ENCODE data around the gene RAPGEF4.
"Not testable (repeated sequence)": the region's sequence is repeated elsewhere in the genome, so short reads cannot be mapped to it uniquely, and the experiment has no call there.

The RAPGEF4 gene

GRCh38 chr2:172745636-172746035 lies 10.0 kb downstream of the RAPGEF4 start:
- Histone ChIP-seq H3K36me3 (ENCODE audit: control insufficient read depth, insufficient read depth, low read length) (no peaks in the 10 kb centered on the region), H3K9me3 (ENCODE audit: control insufficient read depth, low read length) (no peaks in the 10 kb centered on the region), H3K4me1 (ENCODE audit: control insufficient read depth, insufficient read depth, low read length, poor library complexity, severe bottlenecking) (no peaks in the 10 kb centered on the region), H3K27me3 (replicated peaks; ENCODE audit: control insufficient read depth, insufficient read depth, low read length, poor library complexity, severe bottlenecking) (no peaks in the 10 kb centered on the region), H3K27ac (ENCODE audit: insufficient read depth, low read length, poor library complexity, severe bottlenecking) (no peak overlapping the region), H3K4me3 (ENCODE audit: insufficient read depth, low read depth, low read length, poor library complexity, severe bottlenecking) (no peak overlapping the region)
- no peak for DNase-seq

GRCh38 chr2:172748543-172748942 lies 12.9 kb downstream of the RAPGEF4 start:
- not testable (repeated sequence) for DNase-seq; H3K4me1 ChIP-seq (ENCODE audit: control insufficient read depth, insufficient read depth, low read length, poor library complexity, severe bottlenecking); H3K27ac ChIP-seq (ENCODE audit: insufficient read depth, low read length, poor library complexity, severe bottlenecking); H3K4me3 ChIP-seq (ENCODE audit: insufficient read depth, low read depth, low read length, poor library complexity, severe bottlenecking); H3K9me3 ChIP-seq (ENCODE audit: control insufficient read depth, low read length); H3K36me3 ChIP-seq (ENCODE audit: control insufficient read depth, insufficient read depth, low read length); H3K27me3 ChIP-seq (replicated peaks; ENCODE audit: control insufficient read depth, insufficient read depth, low read length, poor library complexity, severe bottlenecking)

DNA sequence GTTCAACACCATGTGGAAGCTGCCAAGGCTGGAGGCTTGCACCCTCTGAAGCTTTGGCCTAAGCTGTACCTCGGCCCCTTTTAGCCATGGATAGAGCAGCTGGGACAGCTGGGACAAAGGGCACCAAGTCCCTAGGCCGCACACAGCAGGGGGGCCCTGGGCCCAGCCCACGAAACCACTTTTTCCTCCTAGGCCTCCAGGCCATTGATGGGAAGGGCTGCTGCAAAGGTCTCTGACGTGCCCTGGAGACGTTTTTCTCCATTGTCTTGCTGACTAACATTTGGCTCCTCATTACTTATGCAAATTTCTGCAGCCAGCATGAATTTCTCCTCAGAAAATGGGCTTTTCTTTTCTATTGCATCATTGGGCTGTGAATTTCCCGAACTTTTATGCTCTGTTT lies 13.7 kb downstream of the RAPGEF4 start:
- Histone ChIP-seq H3K36me3 (ENCODE audit: control insufficient read depth, insufficient read depth, low read length) (no peaks in the 10 kb centered on the region), H3K9me3 (ENCODE audit: control insufficient read depth, low read length) (no peaks in the 10 kb centered on the region), H3K4me3 (ENCODE audit: insufficient read depth, low read depth, low read length, poor library complexity, severe bottlenecking) (no peak overlapping the region), H3K4me1 (ENCODE audit: control insufficient read depth, insufficient read depth, low read length, poor library complexity, severe bottlenecking) (no peaks in the 10 kb centered on the region), H3K27me3 (replicated peaks; ENCODE audit: control insufficient read depth, insufficient read depth, low read length, poor library complexity, severe bottlenecking) (no peaks in the 10 kb centered on the region), H3K27ac (ENCODE audit: insufficient read depth, low read length, poor library complexity, severe bottlenecking) (no peak overlapping the region)
- DNase-seq: no peak

DNA sequence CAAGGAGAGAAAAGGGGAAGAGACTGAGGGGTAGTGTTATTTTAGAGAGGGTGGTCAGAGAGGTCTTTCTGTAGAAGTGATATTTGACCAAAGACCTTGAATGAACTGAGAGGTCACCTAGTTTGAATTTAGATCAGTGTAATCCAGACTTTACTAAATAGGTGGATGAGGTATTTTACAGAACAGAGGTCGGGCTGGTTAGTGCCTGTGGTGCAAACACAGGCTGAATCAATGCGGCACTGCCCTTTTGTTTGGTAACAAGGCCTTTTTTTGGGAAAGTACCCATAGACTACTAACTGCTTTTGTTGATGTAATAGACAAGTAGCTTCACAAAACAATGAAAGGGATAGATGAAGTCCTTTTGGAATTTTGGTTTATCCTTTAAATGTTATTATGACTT lies 15.9 kb downstream of the RAPGEF4 start:
- no peak for DNase-seq
- no peaks in the 10 kb centered on the region for H3K9me3 ChIP-seq (ENCODE audit: control insufficient read depth, low read length)

DNA sequence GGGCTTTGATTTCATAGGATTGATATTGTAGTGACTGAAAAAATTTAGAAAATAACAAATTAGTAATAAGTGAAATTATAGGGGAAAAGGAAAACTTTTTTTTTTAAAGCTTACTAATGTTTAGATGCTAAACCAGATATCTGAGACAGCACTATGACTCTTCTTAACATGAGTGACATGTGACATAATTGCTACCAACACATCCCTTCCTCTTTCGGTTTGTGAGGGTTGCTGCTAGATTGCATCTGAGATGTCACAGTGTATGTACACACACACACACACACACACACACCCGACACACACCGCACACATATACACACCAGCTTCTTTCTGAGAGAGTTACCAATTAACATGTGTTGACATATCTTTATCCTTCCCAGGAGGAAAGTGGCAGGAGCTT lies 18.0 kb downstream of the RAPGEF4 start:
- H3K27me3 ChIP-seq (replicated peaks; ENCODE audit: control insufficient read depth, insufficient read depth, low read length, poor library complexity, severe bottlenecking): no peaks in the 10 kb centered on the region
- no peaks in the 10 kb centered on the region for H3K9me3 ChIP-seq (ENCODE audit: control insufficient read depth, low read length)
- H3K4me3 ChIP-seq (ENCODE audit: insufficient read depth, low read depth, low read length, poor library complexity, severe bottlenecking): no peak overlapping the region
- no peak overlapping the region for H3K27ac ChIP-seq (ENCODE audit: insufficient read depth, low read length, poor library complexity, severe bottlenecking)
- no peak for DNase-seq
- H3K36me3 ChIP-seq (ENCODE audit: control insufficient read depth, insufficient read depth, low read length): no peaks in the 10 kb centered on the region
- no peaks in the 10 kb centered on the region for H3K4me1 ChIP-seq (ENCODE audit: control insufficient read depth, insufficient read depth, low read length, poor library complexity, severe bottlenecking)

More for the DNA sequence above, 15.9 kb downstream of the RAPGEF4 start:
- Histone ChIP-seq H3K27ac (ENCODE audit: insufficient read depth, low read length, poor library complexity, severe bottlenecking) (no peak overlapping the region), H3K4me1 (ENCODE audit: control insufficient read depth, insufficient read depth, low read length, poor library complexity, severe bottlenecking) (no peaks in the 10 kb centered on the region), H3K36me3 (ENCODE audit: control insufficient read depth, insufficient read depth, low read length) (no peaks in the 10 kb centered on the region), H3K27me3 (replicated peaks; ENCODE audit: control insufficient read depth, insufficient read depth, low read length, poor library complexity, severe bottlenecking) (no peaks in the 10 kb centered on the region), H3K4me3 (ENCODE audit: insufficient read depth, low read depth, low read length, poor library complexity, severe bottlenecking) (no peak overlapping the region)

DNA sequence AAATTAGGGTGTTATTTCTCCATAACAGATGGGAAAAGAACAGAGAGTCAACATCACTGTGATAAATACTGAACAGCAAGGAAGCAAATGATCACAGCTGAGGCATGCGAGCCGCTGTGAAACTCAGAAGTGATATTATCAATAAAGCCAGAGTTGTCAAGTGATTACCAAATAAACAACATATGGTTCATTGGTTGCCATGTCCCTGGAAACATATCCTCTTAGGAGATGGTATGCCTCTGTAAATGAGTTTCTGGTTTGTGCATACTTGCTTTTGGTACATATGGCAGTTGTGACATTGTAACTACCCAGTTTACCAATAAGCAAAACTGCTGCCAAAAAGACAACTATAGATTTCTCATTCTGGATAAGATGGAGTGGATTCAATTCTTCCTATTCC lies 23.8 kb downstream of the RAPGEF4 start:
- Histone ChIP-seq H3K36me3 (ENCODE audit: control insufficient read depth, insufficient read depth, low read length) (no peaks in the 10 kb centered on the region), H3K27me3 (replicated peaks; ENCODE audit: control insufficient read depth, insufficient read depth, low read length, poor library complexity, severe bottlenecking) (no peaks in the 10 kb centered on the region), H3K9me3 (ENCODE audit: control insufficient read depth, low read length) (no peaks in the 10 kb centered on the region), H3K27ac (ENCODE audit: insufficient read depth, low read length, poor library complexity, severe bottlenecking) (no peak overlapping the region), H3K4me3 (ENCODE audit: insufficient read depth, low read depth, low read length, poor library complexity, severe bottlenecking) (no peak overlapping the region), H3K4me1 (ENCODE audit: control insufficient read depth, insufficient read depth, low read length, poor library complexity, severe bottlenecking) (no peaks in the 10 kb centered on the region)
- no peak for DNase-seq

DNA sequence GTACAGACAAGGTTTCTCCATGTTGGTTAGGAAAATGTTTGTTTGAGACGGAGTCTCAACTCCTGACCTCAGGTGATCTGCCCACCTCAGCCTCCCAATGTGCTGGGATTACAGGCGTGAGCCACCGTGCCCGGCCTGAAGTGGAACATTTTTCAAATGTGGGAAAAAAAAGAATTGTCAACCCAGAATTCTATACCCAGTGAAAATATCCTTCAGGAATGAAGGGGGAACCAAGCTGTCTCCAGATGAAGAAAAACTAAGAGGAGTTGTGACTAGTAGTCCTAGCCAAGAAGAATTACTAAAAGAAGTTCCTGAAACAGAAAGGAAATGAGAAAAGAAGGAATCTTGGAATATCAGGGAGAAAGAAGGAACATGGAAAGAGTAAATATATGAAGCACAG lies 25.7 kb downstream of the RAPGEF4 start:
- H3K4me1 ChIP-seq (ENCODE audit: control insufficient read depth, insufficient read depth, low read length, poor library complexity, severe bottlenecking): no peaks in the 10 kb centered on the region
- no peaks in the 10 kb centered on the region for H3K9me3 ChIP-seq (ENCODE audit: control insufficient read depth, low read length)
- H3K27ac ChIP-seq (ENCODE audit: insufficient read depth, low read length, poor library complexity, severe bottlenecking): no peak overlapping the region
- no peaks in the 10 kb centered on the region for H3K36me3 ChIP-seq (ENCODE audit: control insufficient read depth, insufficient read depth, low read length)
- no peak overlapping the region for H3K4me3 ChIP-seq (ENCODE audit: insufficient read depth, low read depth, low read length, poor library complexity, severe bottlenecking)
- H3K27me3 ChIP-seq (replicated peaks; ENCODE audit: control insufficient read depth, insufficient read depth, low read length, poor library complexity, severe bottlenecking): no peaks in the 10 kb centered on the region
- DNase-seq: no peak

DNA sequence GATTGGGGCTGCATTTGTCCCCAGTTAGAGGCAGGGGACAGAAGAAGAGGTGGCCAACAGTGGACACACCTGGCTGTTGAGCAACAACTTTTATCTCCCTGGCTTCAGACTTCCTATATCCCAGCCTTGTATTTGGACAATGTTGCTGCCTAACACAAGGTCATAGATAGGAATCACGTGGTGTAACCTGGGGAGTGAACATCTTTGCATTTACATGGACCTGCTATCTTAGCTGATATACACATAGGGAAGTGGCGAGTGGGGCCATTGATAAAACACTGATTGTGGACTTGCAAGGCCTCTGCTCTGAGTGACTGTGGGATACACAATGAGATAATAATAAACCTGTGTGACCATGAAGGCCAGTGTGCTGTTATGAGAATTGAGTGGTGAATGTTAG lies 26.9 kb downstream of the RAPGEF4 start:
- no peaks in the 10 kb centered on the region for H3K4me1 ChIP-seq (ENCODE audit: control insufficient read depth, insufficient read depth, low read length, poor library complexity, severe bottlenecking)
- H3K27me3 ChIP-seq (replicated peaks; ENCODE audit: control insufficient read depth, insufficient read depth, low read length, poor library complexity, severe bottlenecking): no peaks in the 10 kb centered on the region
- H3K9me3 ChIP-seq (ENCODE audit: control insufficient read depth, low read length): no peaks in the 10 kb centered on the region
- no peak for DNase-seq
- H3K4me3 ChIP-seq (ENCODE audit: insufficient read depth, low read depth, low read length, poor library complexity, severe bottlenecking): no peak overlapping the region
- no peaks in the 10 kb centered on the region for H3K36me3 ChIP-seq (ENCODE audit: control insufficient read depth, insufficient read depth, low read length)
- no peak overlapping the region for H3K27ac ChIP-seq (ENCODE audit: insufficient read depth, low read length, poor library complexity, severe bottlenecking)

- no peaks in the 10 kb centered on the region for H3K4me1 ChIP-seq (ENCODE audit: control insufficient read depth, insufficient read depth, low read length, poor library complexity, severe bottlenecking)
- no peak overlapping the region for H3K27ac ChIP-seq (ENCODE audit: insufficient read depth, low read length, poor library complexity, severe bottlenecking)
- no peak for DNase-seq
- H3K36me3 ChIP-seq (ENCODE audit: control insufficient read depth, insufficient read depth, low read length): no peaks in the 10 kb centered on the region
- H3K27me3 ChIP-seq (replicated peaks; ENCODE audit: control insufficient read depth, insufficient read depth, low read length, poor library complexity, severe bottlenecking): no peaks in the 10 kb centered on the region
- no peak overlapping the region for H3K4me3 ChIP-seq (ENCODE audit: insufficient read depth, low read depth, low read length, poor library complexity, severe bottlenecking)
- H3K9me3 ChIP-seq (ENCODE audit: control insufficient read depth, low read length): no peaks in the 10 kb centered on the region
These were observed 27.4 kb downstream of the RAPGEF4 start for GRCh38 chr2:172763079-172763478.

DNA sequence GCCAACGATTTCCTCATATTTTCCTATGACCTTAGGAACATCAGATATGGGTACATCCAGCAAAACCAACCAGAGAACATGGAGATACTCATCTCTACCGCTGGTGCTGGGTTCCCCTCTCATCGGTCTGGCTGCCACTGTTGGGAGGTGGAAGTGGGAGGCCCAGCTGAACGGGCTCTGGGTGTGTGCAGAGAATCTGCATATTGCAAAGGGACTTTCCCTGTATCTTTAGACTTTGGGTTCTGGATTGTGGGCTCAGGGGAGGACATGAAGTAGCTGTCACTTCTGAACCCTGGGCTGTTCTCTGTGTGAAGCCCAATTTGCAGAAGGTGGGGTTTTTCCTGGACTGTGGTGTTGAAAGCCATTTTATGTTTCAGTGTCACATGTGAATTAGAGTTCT lies 30.0 kb downstream of the RAPGEF4 start:
- no peak for DNase-seq
- Histone ChIP-seq H3K36me3 (ENCODE audit: control insufficient read depth, insufficient read depth, low read length) (no peaks in the 10 kb centered on the region), H3K4me3 (ENCODE audit: insufficient read depth, low read depth, low read length, poor library complexity, severe bottlenecking) (no peak overlapping the region), H3K4me1 (ENCODE audit: control insufficient read depth, insufficient read depth, low read length, poor library complexity, severe bottlenecking) (no peaks in the 10 kb centered on the region), H3K27ac (ENCODE audit: insufficient read depth, low read length, poor library complexity, severe bottlenecking) (no peak overlapping the region), H3K27me3 (replicated peaks; ENCODE audit: control insufficient read depth, insufficient read depth, low read length, poor library complexity, severe bottlenecking) (no peaks in the 10 kb centered on the region), H3K9me3 (ENCODE audit: control insufficient read depth, low read length) (no peaks in the 10 kb centered on the region)

- DNase-seq: no peak
- Histone ChIP-seq H3K4me3 (ENCODE audit: insufficient read depth, low read depth, low read length, poor library complexity, severe bottlenecking) (no peak overlapping the region), H3K27ac (ENCODE audit: insufficient read depth, low read length, poor library complexity, severe bottlenecking) (no peak overlapping the region), H3K27me3 (replicated peaks; ENCODE audit: control insufficient read depth, insufficient read depth, low read length, poor library complexity, severe bottlenecking) (no peaks in the 10 kb centered on the region), H3K36me3 (ENCODE audit: control insufficient read depth, insufficient read depth, low read length) (no peaks in the 10 kb centered on the region), H3K4me1 (ENCODE audit: control insufficient read depth, insufficient read depth, low read length, poor library complexity, severe bottlenecking) (no peaks in the 10 kb centered on the region), H3K9me3 (ENCODE audit: control insufficient read depth, low read length) (no peaks in the 10 kb centered on the region)
These were observed 32.8 kb downstream of the RAPGEF4 start for GRCh38 chr2:172768401-172768800.

All from effector memory CD4-positive, alpha-beta T cell (primary cell).